Measurements from ENCODE around the gene PLEKHA1.

Gene PLEKHA1

GRCh38 chr10:122336332-122336731 lies 38.2 kb upstream of the PLEKHA1 start:
- no peak for DNase-seq (ENCODE audit: low read depth, low spot score)
- H3K36me3 ChIP-seq (ENCODE audit: control insufficient read depth, insufficient read depth, low read length), result no peaks in the 10 kb centered on the region
- H3K27me3 ChIP-seq (ENCODE audit: control insufficient read depth, insufficient read depth, low read length), result no peaks in the 10 kb centered on the region
- H3K9me3 ChIP-seq (ENCODE audit: control insufficient read depth, insufficient read depth, low read length), result no peaks in the 10 kb centered on the region
- no peak overlapping the region for H3K27ac ChIP-seq (ENCODE audit: low read length)
- H3K4me3 ChIP-seq (ENCODE audit: low read length), result no peak overlapping the region
- H3K4me1 ChIP-seq (ENCODE audit: control insufficient read depth, insufficient read depth, low read length), result peaks cover 1% of the 10 kb centered on the region; the same call in 1 of the 2 replicates
- WGBS (ENCODE audit: insufficient coverage, insufficient read length), result no CpG with 5 or more reads among the region's 10 CpGs

GRCh38 chr10:122336961-122337360 lies 37.5 kb upstream of the PLEKHA1 start:
- DNase-seq (ENCODE audit: low read depth, low spot score), result no peak
- Histone ChIP-seq H3K4me3 (ENCODE audit: low read length) (no peak overlapping the region), H3K36me3 (ENCODE audit: control insufficient read depth, insufficient read depth, low read length) (no peaks in the 10 kb centered on the region), H3K9me3 (ENCODE audit: control insufficient read depth, insufficient read depth, low read length) (no peaks in the 10 kb centered on the region), H3K27me3 (ENCODE audit: control insufficient read depth, insufficient read depth, low read length) (no peaks in the 10 kb centered on the region), H3K27ac (ENCODE audit: low read length) (no peak overlapping the region), H3K4me1 (ENCODE audit: control insufficient read depth, insufficient read depth, low read length) (0 out of 2 replicates have a peak, but pooled peaks cover 1% of the 10 kb centered on the region)
- no CpG with 5 or more reads among the region's 3 CpGs for WGBS (ENCODE audit: insufficient coverage, insufficient read length)

GRCh38 chr10:122338609-122339441 lies 35.7 kb upstream of the PLEKHA1 start:
- Histone ChIP-seq H3K36me3 (ENCODE audit: control insufficient read depth, insufficient read depth, low read length) (no peaks in the 10 kb centered on the region), H3K4me1 (ENCODE audit: control insufficient read depth, insufficient read depth, low read length) (peaks cover 5% of the 10 kb centered on the region; the same call in 1 of the 2 replicates), H3K27ac (ENCODE audit: low read length) (no peak overlapping the region), H3K4me3 (ENCODE audit: low read length) (no peak overlapping the region), H3K27me3 (ENCODE audit: control insufficient read depth, insufficient read depth, low read length) (no peaks in the 10 kb centered on the region), H3K9me3 (ENCODE audit: control insufficient read depth, insufficient read depth, low read length) (no peaks in the 10 kb centered on the region)
- DNase-seq (ENCODE audit: low read depth, low spot score), result no peak
- WGBS (ENCODE audit: insufficient coverage, insufficient read length), result no CpG with 5 or more reads among the region's 15 CpGs

- DNase-seq (ENCODE audit: low read depth, low spot score), result no peak
- Histone ChIP-seq H3K4me3 (ENCODE audit: low read length) (no peak overlapping the region), H3K9me3 (ENCODE audit: control insufficient read depth, insufficient read depth, low read length) (no peaks in the 10 kb centered on the region), H3K4me1 (ENCODE audit: control insufficient read depth, insufficient read depth, low read length) (peaks cover 5% of the 10 kb centered on the region; the same call in 1 of the 2 replicates), H3K36me3 (ENCODE audit: control insufficient read depth, insufficient read depth, low read length) (no peaks in the 10 kb centered on the region), H3K27ac (ENCODE audit: low read length) (no peak overlapping the region), H3K27me3 (ENCODE audit: control insufficient read depth, insufficient read depth, low read length) (no peaks in the 10 kb centered on the region)
- WGBS (ENCODE audit: insufficient coverage, insufficient read length), result no CpG with 5 or more reads among the region's 11 CpGs
Measured at GRCh38 chr10:122341141-122341810, 33.2 kb upstream of the PLEKHA1 start.

- no peaks in the 10 kb centered on the region for H3K27me3 ChIP-seq (ENCODE audit: control insufficient read depth, insufficient read depth, low read length)
- H3K27ac ChIP-seq (ENCODE audit: low read length), result no peak overlapping the region
- WGBS (ENCODE audit: insufficient coverage, insufficient read length), result no CpG with 5 or more reads among the region's 8 CpGs
- peaks cover 5% of the 10 kb centered on the region; the same call in 1 of the 2 replicates for H3K4me1 ChIP-seq (ENCODE audit: control insufficient read depth, insufficient read depth, low read length)
- no peaks in the 10 kb centered on the region for H3K36me3 ChIP-seq (ENCODE audit: control insufficient read depth, insufficient read depth, low read length)
- H3K4me3 ChIP-seq (ENCODE audit: low read length), result no peak overlapping the region
- H3K9me3 ChIP-seq (ENCODE audit: control insufficient read depth, insufficient read depth, low read length), result no peaks in the 10 kb centered on the region; the same call in 1 of the 2 replicates
- no peak for DNase-seq (ENCODE audit: low read depth, low spot score)
Measured at GRCh38 chr10:122342293-122343134, 32.0 kb upstream of the PLEKHA1 start.

- no peaks in the 10 kb centered on the region for H3K36me3 ChIP-seq (ENCODE audit: control insufficient read depth, insufficient read depth, low read length)
- DNase-seq (ENCODE audit: low read depth, low spot score), result no peak
- peaks cover 5% of the 10 kb centered on the region; the same call in 1 of the 2 replicates for H3K4me1 ChIP-seq (ENCODE audit: control insufficient read depth, insufficient read depth, low read length)
- no CpG with 5 or more reads among the region's 11 CpGs for WGBS (ENCODE audit: insufficient coverage, insufficient read length)
- no peaks in the 10 kb centered on the region; the same call in 1 of the 2 replicates for H3K9me3 ChIP-seq (ENCODE audit: control insufficient read depth, insufficient read depth, low read length)
- no peak overlapping the region for H3K27ac ChIP-seq (ENCODE audit: low read length)
- no peak overlapping the region for H3K4me3 ChIP-seq (ENCODE audit: low read length)
- H3K27me3 ChIP-seq (ENCODE audit: control insufficient read depth, insufficient read depth, low read length), result no peaks in the 10 kb centered on the region
Measured at GRCh38 chr10:122343135-122343800, 31.2 kb upstream of the PLEKHA1 start.

- Histone ChIP-seq H3K27ac (ENCODE audit: low read length) (no peak overlapping the region), H3K36me3 (ENCODE audit: control insufficient read depth, insufficient read depth, low read length) (no peaks in the 10 kb centered on the region), H3K27me3 (ENCODE audit: control insufficient read depth, insufficient read depth, low read length) (no peaks in the 10 kb centered on the region), H3K4me3 (ENCODE audit: low read length) (no peak overlapping the region), H3K9me3 (ENCODE audit: control insufficient read depth, insufficient read depth, low read length) (no peaks in the 10 kb centered on the region; the same call in 1 of the 2 replicates), H3K4me1 (ENCODE audit: control insufficient read depth, insufficient read depth, low read length) (peaks cover 5% of the 10 kb centered on the region; the same call in 1 of the 2 replicates)
- WGBS (ENCODE audit: insufficient coverage, insufficient read length), result no CpG with 5 or more reads among the region's 8 CpGs
- DNase-seq (ENCODE audit: low read depth, low spot score), result no peak
Measured at GRCh38 chr10:122343936-122344335, 30.6 kb upstream of the PLEKHA1 start.

GRCh38 chr10:122344741-122345258 lies 29.7 kb upstream of the PLEKHA1 start:
- no CpG with 5 or more reads among the region's 9 CpGs for WGBS (ENCODE audit: insufficient coverage, insufficient read length)
- no peak overlapping the region for H3K4me3 ChIP-seq (ENCODE audit: low read length)
- peaks cover 5% of the 10 kb centered on the region; the same call in 1 of the 2 replicates for H3K4me1 ChIP-seq (ENCODE audit: control insufficient read depth, insufficient read depth, low read length)
- DNase-seq (ENCODE audit: low read depth, low spot score), result no peak
- H3K36me3 ChIP-seq (ENCODE audit: control insufficient read depth, insufficient read depth, low read length), result no peaks in the 10 kb centered on the region
- H3K9me3 ChIP-seq (ENCODE audit: control insufficient read depth, insufficient read depth, low read length), result no peaks in the 10 kb centered on the region; the same call in 1 of the 2 replicates
- H3K27me3 ChIP-seq (ENCODE audit: control insufficient read depth, insufficient read depth, low read length), result no peaks in the 10 kb centered on the region
- H3K27ac ChIP-seq (ENCODE audit: low read length), result no peak overlapping the region

GRCh38 chr10:122346326-122346950 lies 28.1 kb upstream of the PLEKHA1 start:
- H3K4me3 ChIP-seq (ENCODE audit: low read length), result no peak overlapping the region
- H3K27ac ChIP-seq (ENCODE audit: low read length), result no peak overlapping the region
- H3K9me3 ChIP-seq (ENCODE audit: control insufficient read depth, insufficient read depth, low read length), result no peaks in the 10 kb centered on the region; the same call in 1 of the 2 replicates
- H3K4me1 ChIP-seq (ENCODE audit: control insufficient read depth, insufficient read depth, low read length), result peaks cover 4% of the 10 kb centered on the region; the same call in 1 of the 2 replicates
- DNase-seq (ENCODE audit: low read depth, low spot score), result no peak
- H3K27me3 ChIP-seq (ENCODE audit: control insufficient read depth, insufficient read depth, low read length), result no peaks in the 10 kb centered on the region
- WGBS (ENCODE audit: insufficient coverage, insufficient read length), result no CpG with 5 or more reads among the region's 4 CpGs
- H3K36me3 ChIP-seq (ENCODE audit: control insufficient read depth, insufficient read depth, low read length), result no peaks in the 10 kb centered on the region

Data from iPS DF 6.9 (cell line).